A549 (cell line): ENCODE results near the gene CPTP.

Experiments
- CBX2 ChIP-seq: fragments of 200-600 bp; sonication (generic); IDR thresholded peaks from 2 replicates; pipeline ENCODE4 v1.6.1; 2016; ENCODE audit warnings: low read depth, mild to moderate bottlenecking, borderline replicate concordance
- POLR2A ChIP-seq: IDR thresholded peaks from 2 replicates; pipeline ENCODE4 v1.6.1; 2012; ENCODE audit warnings: mild to moderate bottlenecking, low read length
- REST ChIP-seq: fragments of 200-600 bp; sonication (generic); IDR thresholded peaks from 2 replicates; pipeline ENCODE4 v1.6.1; 2016; ENCODE audit warnings: antibody characterized with exemption, mild to moderate bottlenecking, moderate library complexity

- TF ChIP-seq POLR2A (no peak), REST (no peak), CBX2 (no peak)
These were observed 9.1 kb downstream of the CPTP start for GRCh38 chr1:1333551-1334241.
